Measurements from ENCODE around the gene JMJD1C.

DNA sequence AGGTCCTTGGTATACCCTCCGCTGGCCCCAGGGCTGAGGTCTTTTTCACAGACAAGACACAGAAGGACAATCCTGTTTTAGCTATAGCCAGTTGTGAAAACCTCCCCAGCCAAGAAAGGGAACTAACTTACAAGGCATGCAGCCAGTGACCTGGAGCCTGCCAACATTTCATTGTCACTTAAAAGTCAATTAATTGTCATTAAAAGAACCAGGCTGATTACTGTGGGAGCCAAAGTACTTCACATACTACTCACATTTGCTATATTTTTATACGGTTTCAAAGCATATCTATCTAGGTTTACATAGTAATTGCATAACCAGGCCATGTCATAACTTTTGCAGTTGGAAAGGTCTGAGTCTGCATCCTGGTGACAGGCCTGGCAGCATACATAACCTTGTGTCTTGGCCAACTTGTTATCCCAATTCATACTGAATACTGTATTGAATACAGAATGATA lies 301.6 kb downstream of the JMJD1C start:
- TF ChIP-seq CTCF (conservative IDR thresholded peaks at IDR 0.05; ENCODE audit: low read length): no peak
- no peak for TF ChIP-seq EZH2phosphoT487 (IDR thresholded peaks at IDR 0.05; ENCODE audit: borderline replicate concordance, low read depth, low read length)
